Colonic mucosa (tissue), 4 donors: ENCODE measurements around the gene DVL3. TPM values are rescaled to one million over a fixed set of nuclear protein-coding genes. Genes with fewer than 3 reads are reported as not detected.

Experiments used
- DNase-seq: peaks from one replicate; pipeline ENCODE4 v3.0.0-alpha.2; 2020
- H3K27ac ChIP-seq: fragments of 200-600 bp; one replicate; pipeline ENCODE4 v1.8.0; 2021
- H3K27me3 ChIP-seq: fragments of 200-600 bp; one replicate; pipeline ENCODE4 v1.8.0; 2021
- H3K36me3 ChIP-seq: fragments of 200-600 bp; one replicate; pipeline ENCODE4 v1.8.0; 2021
- H3K4me1 ChIP-seq: fragments of 200-600 bp; one replicate; pipeline ENCODE4 v1.8.0; 2021; ENCODE audit warnings: mild to moderate bottlenecking
- H3K4me3 ChIP-seq: fragments of 200-600 bp; one replicate; pipeline ENCODE4 v1.8.0; 2021
- H3K9ac ChIP-seq, 2 donors: one replicate each; pipeline ENCODE4 v1.7.0; 2013; ENCODE audit warnings: control low read depth in 2 of 2, low read depth in 2 of 2, low read length in 2 of 2
- H3K9me3 ChIP-seq: fragments of 200-600 bp; one replicate; pipeline ENCODE4 v1.8.0; 2021
- intact Hi-C: fragments of 100-400 bp; cut with DNase I; formaldehyde crosslinking; loops from one replicate; pipeline ENCODE4 v1.14.1; 2022
- total RNA-seq, 2 donors: library from RNA; stranded (reverse); fragmentation: NEBNext Ultra II Directional in 1 of 2; extraction: Animal tissue kit (Norgen Biotek cat#: 25700) in 1 of 2; gene quantifications; one replicate each; pipeline ENCODE4 v1.2.1, GENCODE V29; 2021
- TF ChIP-seq, protein P1 (sequence below): fragments of 200-600 bp; IDR thresholded peaks from one replicate; pipeline ENCODE4 v1.8.0; 2022; ENCODE audit warnings: antibody characterized with exemption, mild to moderate bottlenecking
- donor health status: healthy.
- donor health status: DM: no; HTN: no; CAD: no.
- donor health status: DM: no; HTN: no; CAD: no.

Gene DVL3
- total RNA-seq, 2 donors from 2014 or later = 60.8 to 64.6 TPM

DNA sequence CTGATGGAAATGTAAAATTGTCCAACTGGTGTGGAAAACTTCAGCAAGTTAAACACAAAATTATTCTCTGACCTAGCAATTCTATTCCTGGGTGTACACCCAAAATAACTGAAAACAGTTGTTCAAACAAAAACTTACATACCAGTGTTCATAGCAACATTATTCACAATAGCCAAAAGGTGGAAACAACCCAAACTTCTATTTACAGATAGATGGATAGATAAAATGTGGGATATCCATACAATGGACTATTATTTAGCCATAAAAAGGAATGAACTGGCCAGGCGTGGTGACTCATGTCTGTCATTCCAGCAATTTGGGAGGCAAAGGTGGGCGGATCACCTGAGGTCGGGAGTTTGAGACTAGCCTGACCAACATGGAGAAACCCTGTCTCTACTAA lies 67.3 kb downstream of the DVL3 start:
- Histone ChIP-seq H3K27me3 (no peaks in the 10 kb centered on the region), H3K36me3 (no peaks in the 10 kb centered on the region), H3K4me3 (no peak overlapping the region), H3K4me1 (no peaks in the 10 kb centered on the region), H3K9me3 (no peaks in the 10 kb centered on the region), H3K27ac (no peak overlapping the region), H3K9ac (no peak overlapping the region)
- intact Hi-C loops = no loop called here
- DNase-seq = no peak
- TF ChIP-seq, protein P1, sequence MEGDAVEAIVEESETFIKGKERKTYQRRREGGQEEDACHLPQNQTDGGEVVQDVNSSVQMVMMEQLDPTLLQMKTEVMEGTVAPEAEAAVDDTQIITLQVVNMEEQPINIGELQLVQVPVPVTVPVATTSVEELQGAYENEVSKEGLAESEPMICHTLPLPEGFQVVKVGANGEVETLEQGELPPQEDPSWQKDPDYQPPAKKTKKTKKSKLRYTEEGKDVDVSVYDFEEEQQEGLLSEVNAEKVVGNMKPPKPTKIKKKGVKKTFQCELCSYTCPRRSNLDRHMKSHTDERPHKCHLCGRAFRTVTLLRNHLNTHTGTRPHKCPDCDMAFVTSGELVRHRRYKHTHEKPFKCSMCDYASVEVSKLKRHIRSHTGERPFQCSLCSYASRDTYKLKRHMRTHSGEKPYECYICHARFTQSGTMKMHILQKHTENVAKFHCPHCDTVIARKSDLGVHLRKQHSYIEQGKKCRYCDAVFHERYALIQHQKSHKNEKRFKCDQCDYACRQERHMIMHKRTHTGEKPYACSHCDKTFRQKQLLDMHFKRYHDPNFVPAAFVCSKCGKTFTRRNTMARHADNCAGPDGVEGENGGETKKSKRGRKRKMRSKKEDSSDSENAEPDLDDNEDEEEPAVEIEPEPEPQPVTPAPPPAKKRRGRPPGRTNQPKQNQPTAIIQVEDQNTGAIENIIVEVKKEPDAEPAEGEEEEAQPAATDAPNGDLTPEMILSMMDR = no peak

Other genes with a start within 250 kb of the DVL3 start
- gene ABCC5, start 137.5 kb upstream of the DVL3 start, total RNA-seq = 10 to 100 TPM; 15.1 to 16.6 TPM
- not detected for gene HTR3D, start 123.6 kb upstream of the DVL3 start, total RNA-seq
- gene HTR3C, start 102.3 kb upstream of the DVL3 start, total RNA-seq = not detected
- under 1 TPM; 0.13 to 0.52 TPM for gene HTR3E, start 58.3 kb upstream of the DVL3 start, total RNA-seq
- 10 to 100 TPM; 36.0 to 58.3 TPM for gene EIF2B5, start 20.0 kb upstream of the DVL3 start, total RNA-seq
- 100 to 1,000 TPM; 206 to 255 TPM for gene AP2M1, start 19.5 kb downstream of the DVL3 start, total RNA-seq
- gene ABCF3, start 30.8 kb downstream of the DVL3 start, total RNA-seq = 10 to 100 TPM; 54.6 to 82.4 TPM
- gene VWA5B2, start 74.2 kb downstream of the DVL3 start, total RNA-seq = 1 to 10 TPM; 2.1 to 2.3 TPM
- gene ALG3, start 93.6 kb downstream of the DVL3 start, total RNA-seq = 10 to 100 TPM; 25.1 to 78.9 TPM
- gene EEF1AKMT4, start 94.3 kb downstream of the DVL3 start, total RNA-seq = 10 to 100 TPM in 1 of 2 donors, 1 to 10 TPM in 1; 4.1 to 11.7 TPM
- gene CAMK2N2, start 106.2 kb downstream of the DVL3 start, total RNA-seq = under 1 TPM in 1 of 2 donors, not detected in 1; 0.19 TPM
- gene ECE2, start 120.6 kb downstream of the DVL3 start, total RNA-seq = under 1 TPM in 1 of 2 donors, not detected in 1; 0.37 TPM
- gene PSMD2, start 143.9 kb downstream of the DVL3 start, total RNA-seq = 100 to 1,000 TPM; 166 to 298 TPM
- 100 to 1,000 TPM; 263 to 524 TPM for gene EIF4G1, start 159.2 kb downstream of the DVL3 start, total RNA-seq
- gene FAM131A, start 182.2 kb downstream of the DVL3 start, total RNA-seq = 10 to 100 TPM; 15.0 to 22.0 TPM
- gene CLCN2, start 206.2 kb downstream of the DVL3 start, total RNA-seq = 10 to 100 TPM; 61.1 to 71.6 TPM
- 100 to 1,000 TPM in 1 of 2 donors, 10 to 100 TPM in 1; 98.2 to 130 TPM for gene POLR2H, start 206.3 kb downstream of the DVL3 start, total RNA-seq
- under 1 TPM in 1 of 2 donors, not detected in 1; 0.17 TPM for gene THPO, start 222.8 kb downstream of the DVL3 start, total RNA-seq
- gene CHRD, start 224.7 kb downstream of the DVL3 start, total RNA-seq = 1 to 10 TPM; 2.0 TPM